IPS-18c (cell line): Measurements from ENCODE around the gene CSTF1.

ENCODE experiments used
- H3K4me3 ChIP-seq: 2 replicates; pipeline ENCODE4 v1.7.0; 2013; ENCODE audit warnings: low read depth, mild to moderate bottlenecking, low read length, moderate library complexity; ENCODE audit not compliant: insufficient read depth
- H3K9me3 ChIP-seq: one replicate; pipeline ENCODE4 v1.6.1; 2013; ENCODE audit warnings: mild to moderate bottlenecking, low read length, moderate library complexity; ENCODE audit not compliant: control insufficient read depth, insufficient read depth

CSTF1 gene

GRCh38 chr20:56433221-56433879, 40.9 kb downstream of the CSTF1 start:
- no peaks in the 10 kb centered on the region for H3K9me3 ChIP-seq
- H3K4me3 ChIP-seq = no peak overlapping the region

- no peaks in the 10 kb centered on the region for H3K9me3 ChIP-seq
- no peak overlapping the region for H3K4me3 ChIP-seq
Measured at GRCh38 chr20:56433880-56434255, 41.4 kb downstream of the CSTF1 start.

- Histone ChIP-seq H3K9me3 (no peaks in the 10 kb centered on the region), H3K4me3 (no peak overlapping the region)
Measured at GRCh38 chr20:56437196-56437960, 44.9 kb downstream of the CSTF1 start.

GRCh38 chr20:56438284-56438683, 45.8 kb downstream of the CSTF1 start:
- H3K4me3 ChIP-seq = no peak overlapping the region

GRCh38 chr20:56439771-56440291, 47.4 kb downstream of the CSTF1 start:
- Histone ChIP-seq H3K9me3 (no peaks in the 10 kb centered on the region), H3K4me3 (no peak overlapping the region)

More at GRCh38 chr20:56438284-56438683, 45.8 kb downstream of the CSTF1 start:
- no peaks in the 10 kb centered on the region for H3K9me3 ChIP-seq

GRCh38 chr20:56440346-56441007, 48.0 kb downstream of the CSTF1 start:
- H3K4me3 ChIP-seq = no peak overlapping the region
- H3K9me3 ChIP-seq = no peaks in the 10 kb centered on the region

GRCh38 chr20:56442389-56443365, 50.2 kb downstream of the CSTF1 start:
- no peaks in the 10 kb centered on the region for H3K9me3 ChIP-seq
- no peak overlapping the region for H3K4me3 ChIP-seq

- Histone ChIP-seq H3K4me3 (no peak overlapping the region), H3K9me3 (no peaks in the 10 kb centered on the region)
Measured at GRCh38 chr20:56443654-56444540, 51.5 kb downstream of the CSTF1 start.

GRCh38 chr20:56445130-56445529, 52.7 kb downstream of the CSTF1 start:
- Histone ChIP-seq H3K9me3 (no peaks in the 10 kb centered on the region), H3K4me3 (no peak overlapping the region)

GRCh38 chr20:56445540-56445939, 53.1 kb downstream of the CSTF1 start:
- no peak overlapping the region for H3K4me3 ChIP-seq
- no peaks in the 10 kb centered on the region for H3K9me3 ChIP-seq

GRCh38 chr20:56447227-56447626, 54.8 kb downstream of the CSTF1 start:
- Histone ChIP-seq H3K4me3 (no peak overlapping the region), H3K9me3 (no peaks in the 10 kb centered on the region)

- no peaks in the 10 kb centered on the region for H3K9me3 ChIP-seq
- H3K4me3 ChIP-seq = no peak overlapping the region
Measured at GRCh38 chr20:56449459-56449858, 57.0 kb downstream of the CSTF1 start.

GRCh38 chr20:56451056-56451765, 58.8 kb downstream of the CSTF1 start:
- Histone ChIP-seq H3K4me3 (no peak overlapping the region), H3K9me3 (no peaks in the 10 kb centered on the region)

GRCh38 chr20:56453352-56453751, 60.9 kb downstream of the CSTF1 start:
- Histone ChIP-seq H3K9me3 (no peaks in the 10 kb centered on the region), H3K4me3 (no peak overlapping the region)

GRCh38 chr20:56454754-56455153, 62.3 kb downstream of the CSTF1 start:
- Histone ChIP-seq H3K4me3 (no peak overlapping the region), H3K9me3 (no peaks in the 10 kb centered on the region)
